Mesenteric fat pad (tissue), 1 donor: ENCODE results near the gene GLS2. TPM values are rescaled to one million over a fixed set of nuclear protein-coding genes. Genes with fewer than 3 reads are reported as not detected.
"Not testable (repeated sequence)": the region's sequence is repeated elsewhere in the genome, so short reads cannot be mapped to it uniquely, and the experiment has no call there.

ENCODE experiments used
- DNase-seq: peaks from one replicate; pipeline ENCODE4 v3.0.0-alpha.2; 2020; ENCODE audit warnings: low spot score
- total RNA-seq: library from RNA; stranded (reverse); fragmentation: NEBNext Ultra II Directional; extraction: Animal tissue kit (Norgen Biotek cat#: 25700); gene quantifications from one replicate; pipeline ENCODE4 v1.2.1, GENCODE V29; 2021
- donor health status: DM: yes; HTN: yes; CAD: no.

Gene GLS2
- total RNA-seq, 1 donor from 2014 or later = not detected

DNA sequence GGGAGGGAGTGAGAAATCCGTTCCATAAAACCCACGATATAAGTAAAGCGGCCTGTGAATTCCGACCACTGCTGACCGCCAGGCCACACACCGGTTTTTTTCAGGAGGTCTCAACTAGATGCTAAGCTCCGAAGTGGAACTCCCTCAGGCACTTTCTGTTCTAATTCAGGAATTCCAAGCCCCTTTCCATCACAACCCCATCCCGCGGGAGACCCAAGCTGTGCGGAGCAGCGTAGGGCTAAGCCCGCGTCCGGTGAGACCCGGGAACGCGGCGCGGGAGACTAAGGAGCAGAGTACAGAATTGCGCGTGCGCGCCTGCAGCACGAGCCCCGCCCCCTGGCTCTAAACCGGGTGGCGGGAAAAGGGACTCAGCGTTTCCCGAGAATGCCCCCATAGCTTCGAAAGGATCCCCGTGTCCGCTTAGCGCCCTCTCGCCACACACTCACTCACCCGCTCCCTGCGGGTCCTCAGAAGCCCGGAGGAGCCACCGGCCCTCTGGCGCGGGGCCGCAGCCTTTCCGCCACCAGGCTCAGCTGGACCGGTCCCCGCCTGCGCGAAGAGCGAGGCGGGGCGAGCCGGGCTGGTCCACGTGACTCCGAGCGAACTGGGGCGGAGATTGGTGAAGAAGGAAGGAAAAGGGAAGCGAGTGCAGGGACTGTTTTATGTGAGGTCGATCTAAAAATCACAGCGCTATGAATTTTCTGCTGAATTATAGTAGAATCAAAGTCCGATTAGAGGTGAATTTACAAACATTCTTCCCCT, 38.9 kb downstream of the GLS2 start, which contains the start of gene TIMELESS:
TIMELESS (minus strand) TSS at position 567 of the 762 bp plus-strand sequence. CDS start 15,256 bp downstream, outside the sequence.
- DNase-seq = peak; percentile 95

DNA sequence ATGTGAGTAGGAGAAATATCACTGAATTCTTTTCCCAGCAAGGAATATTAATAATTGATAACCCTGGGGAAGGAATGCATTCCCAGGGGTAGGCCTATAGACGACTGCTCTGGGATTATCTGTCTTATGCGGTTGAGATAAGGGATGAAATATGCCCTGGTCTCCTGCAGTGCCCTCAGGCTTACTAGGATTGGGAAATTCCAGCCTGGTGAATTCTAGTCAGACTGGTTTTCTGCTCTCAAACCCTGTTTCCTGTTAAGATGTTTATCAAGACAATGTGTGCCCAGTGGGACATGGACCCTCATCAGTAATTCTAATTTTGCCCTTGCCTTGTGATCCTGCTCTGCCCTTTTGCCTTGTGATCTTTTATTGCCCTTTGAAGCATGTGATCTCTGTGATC, 44.8 kb downstream of the GLS2 start:
- DNase-seq = not testable (repeated sequence)

DNA sequence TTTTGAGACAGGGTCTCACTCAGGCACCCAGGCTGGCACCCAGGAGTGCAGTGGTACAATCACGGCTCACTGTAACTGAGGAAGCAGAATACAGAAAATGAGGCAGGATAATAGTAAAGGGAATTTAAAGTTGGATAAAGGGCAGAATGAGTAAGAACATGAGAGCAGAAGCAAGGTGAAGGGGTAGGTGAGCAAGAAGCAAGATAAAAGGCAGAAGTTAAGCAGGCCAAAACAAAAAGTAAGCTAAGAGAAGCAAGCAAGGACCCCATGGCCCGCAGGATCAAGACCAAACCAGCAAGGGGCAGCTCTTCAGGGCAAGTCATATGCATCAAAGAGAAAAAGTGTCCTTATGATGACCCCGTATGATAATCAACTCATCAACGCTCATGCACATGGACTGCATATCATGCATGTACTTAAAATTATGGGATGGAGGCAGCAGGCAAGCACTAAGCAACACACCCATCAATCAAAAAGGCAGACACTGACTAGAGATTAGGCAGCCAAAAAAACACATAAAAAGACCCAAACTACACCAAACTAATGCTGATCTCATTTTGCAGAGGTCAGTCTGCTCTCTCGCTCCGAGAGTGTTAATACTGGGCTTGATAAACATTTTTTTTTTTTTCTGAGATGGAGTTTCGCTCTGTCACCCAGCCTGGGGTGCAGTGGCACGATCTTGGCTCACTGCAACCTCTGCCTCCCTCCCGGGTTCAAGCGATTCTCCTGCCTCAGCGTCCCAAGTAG, 50.4 kb downstream of the GLS2 start:
- DNase-seq = no peak

DNA sequence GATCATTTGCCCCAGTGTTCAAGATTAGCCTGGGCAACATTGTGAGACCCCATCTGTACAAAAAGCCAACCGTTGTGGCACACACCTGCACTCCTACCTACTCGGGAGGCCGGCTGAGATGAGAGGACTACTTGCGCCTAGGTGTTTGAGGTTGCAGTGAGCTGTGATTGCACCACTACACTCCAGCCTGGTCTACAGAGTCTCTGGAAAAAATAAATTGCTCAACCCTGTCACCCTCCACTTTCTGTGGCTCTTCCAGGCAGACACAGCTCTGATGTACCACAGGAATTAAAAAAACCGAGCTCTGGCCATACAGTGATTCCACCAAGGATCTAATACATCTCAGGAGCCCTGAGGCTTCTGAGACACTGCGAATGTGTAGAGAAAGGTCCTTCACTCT, 53.1 kb downstream of the GLS2 start:
- no peak for DNase-seq

DNA sequence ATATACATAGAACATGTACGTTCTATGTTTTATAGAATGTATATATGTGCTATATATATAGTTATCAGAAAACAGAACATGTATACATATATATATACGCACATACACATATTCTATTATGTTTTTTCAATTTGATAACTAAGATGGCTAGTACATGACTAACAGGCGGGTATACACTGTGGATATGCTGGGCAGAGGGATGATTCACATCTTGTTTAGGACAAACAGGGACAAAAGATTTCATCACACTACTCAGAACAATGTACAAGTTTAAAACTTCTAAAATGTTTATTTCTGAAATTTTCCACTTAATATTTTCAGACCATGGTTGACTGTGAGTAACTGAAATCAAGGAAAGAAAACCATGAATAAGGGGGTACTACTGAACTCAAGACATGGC, 56.1 kb downstream of the GLS2 start:
- DNase-seq = no peak

DNA sequence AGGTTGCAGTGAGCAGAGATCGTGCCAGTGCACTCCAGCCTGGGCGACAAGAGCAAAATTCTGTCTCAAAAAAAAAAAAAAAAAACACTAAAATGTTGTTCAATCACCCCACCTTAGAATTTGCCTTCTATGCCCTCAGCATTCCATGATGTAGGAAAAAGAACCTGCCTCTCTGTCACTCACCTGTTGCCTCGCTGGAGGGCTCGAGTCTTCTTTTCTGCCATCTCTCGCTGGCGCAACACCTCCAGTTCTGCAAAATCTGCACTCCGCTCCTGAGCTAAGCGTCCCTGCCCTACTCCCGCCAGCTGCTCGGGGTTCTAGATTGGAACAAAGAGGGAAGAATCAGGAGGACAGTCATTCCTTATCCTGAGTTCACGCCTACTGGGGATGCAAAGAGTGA, 56.7 kb downstream of the GLS2 start:
- no peak for DNase-seq

DNA sequence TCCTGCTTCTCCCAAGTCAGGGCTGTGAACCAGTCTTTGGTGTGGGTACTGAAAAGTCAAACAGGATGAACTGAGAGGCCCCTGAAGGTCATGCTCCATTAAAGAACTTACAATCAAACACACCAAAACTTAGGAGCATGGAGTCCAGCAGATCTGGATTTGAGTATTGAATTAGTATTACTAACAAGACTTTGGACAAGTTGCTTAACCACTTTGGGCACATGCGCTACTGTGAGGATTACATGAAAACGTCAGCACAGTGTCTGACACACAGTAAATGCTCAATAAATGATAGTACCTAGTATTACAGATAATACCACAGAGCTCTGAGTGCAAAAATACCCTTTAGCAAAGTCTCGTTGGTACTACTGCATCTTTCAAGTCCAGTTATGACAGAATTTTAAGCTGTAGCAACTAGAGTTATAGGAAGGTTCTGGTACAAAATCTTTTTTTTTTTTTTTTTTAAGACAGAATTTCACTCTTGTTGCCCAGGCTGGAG, 62.0 kb downstream of the GLS2 start:
- DNase-seq = no peak

DNA sequence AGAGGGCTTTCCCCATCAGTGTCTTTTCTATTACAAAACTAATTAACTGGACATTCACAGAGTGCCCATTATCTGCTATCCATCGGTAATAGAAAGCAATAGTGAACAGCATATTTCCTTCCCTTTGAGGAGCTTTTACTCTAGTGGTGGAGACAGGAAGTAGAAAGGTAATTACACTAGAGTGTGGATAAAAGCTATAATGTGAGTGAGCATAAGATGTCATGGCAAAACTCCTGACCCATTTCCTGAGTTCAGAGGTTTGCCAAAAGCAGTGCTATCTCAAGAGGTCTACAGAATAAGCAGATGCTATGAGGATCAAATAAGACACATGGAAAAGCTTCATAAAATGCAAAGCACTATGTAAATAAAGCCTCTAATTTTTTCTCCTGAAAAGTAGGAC, 62.8 kb downstream of the GLS2 start:
- no peak for DNase-seq

Other genes with a start within 250 kb of the GLS2 start
- 46.8 TPM for gene ANKRD52, start 229.8 kb downstream of the GLS2 start, total RNA-seq
- gene COQ10A, start 221.2 kb downstream of the GLS2 start, total RNA-seq = 7.7 TPM
- 374 TPM for gene CS, start 187.8 kb downstream of the GLS2 start, total RNA-seq
- 87.9 TPM for gene CNPY2, start 172.2 kb downstream of the GLS2 start, total RNA-seq
- gene PAN2, start 154.2 kb downstream of the GLS2 start, total RNA-seq = 38.7 TPM
- 0.55 TPM for gene IL23A, start 149.3 kb downstream of the GLS2 start, total RNA-seq
- gene STAT2, start 128.1 kb downstream of the GLS2 start, total RNA-seq = 216 TPM
- not detected for gene APOF, start 125.3 kb downstream of the GLS2 start, total RNA-seq
- gene TIMELESS, start 38.7 kb downstream of the GLS2 start, total RNA-seq = 6.0 TPM
- not detected for gene MIP, start 33.5 kb downstream of the GLS2 start, total RNA-seq
- gene SPRYD4, start 19.6 kb downstream of the GLS2 start, total RNA-seq = 3.0 TPM
- gene RBMS2, start 33.7 kb upstream of the GLS2 start, total RNA-seq = 63.1 TPM
- 81.2 TPM for gene BAZ2A, start 142.2 kb upstream of the GLS2 start, total RNA-seq
- 570 TPM for gene ATP5F1B, start 157.8 kb upstream of the GLS2 start, total RNA-seq
- gene PTGES3, start 200.1 kb upstream of the GLS2 start, total RNA-seq = 130 TPM
- gene NACA, start 237.1 kb upstream of the GLS2 start, total RNA-seq = 717 TPM